Stimulated activated CD4-positive, alpha-beta T cell treated with anti-CD3 and anti-CD28 coated beads, Interleukin-4, amount 100 ng/mL, for 1 hour (primary cell): Measurements from ENCODE around the gene NTSR1.

Experiments
- DNase-seq: peaks from one replicate; pipeline ENCODE4 v3.0.0-alpha.2; 2020

NTSR1 gene

DNA sequence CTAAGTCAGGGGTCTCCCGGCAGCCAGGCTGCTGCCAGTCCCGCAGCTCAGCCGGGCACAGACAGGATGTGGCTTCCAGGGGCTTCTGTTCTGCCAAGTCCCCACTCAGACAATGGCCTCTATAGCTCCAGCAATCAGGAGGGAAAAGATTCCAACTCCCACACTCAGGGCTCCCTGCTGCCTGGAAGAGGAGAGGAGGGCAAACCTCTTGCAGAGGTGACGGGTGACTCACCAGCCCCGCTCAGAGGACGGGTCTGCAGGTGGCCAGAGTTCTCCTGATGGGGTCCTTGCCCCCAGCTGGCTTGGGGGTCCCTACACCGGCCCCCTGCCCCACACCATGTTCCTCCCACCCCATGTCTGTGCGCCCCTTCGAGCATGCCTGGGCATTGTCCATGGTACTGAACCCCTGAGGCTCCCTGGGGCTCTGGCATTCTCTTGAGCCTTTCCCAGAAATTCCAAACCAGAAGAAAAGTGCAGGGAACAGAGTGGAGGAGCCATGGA is 32.6 kb downstream of the NTSR1 start:
- no peak for DNase-seq

GRCh38 chr20:62741701-62742491 is 33.3 kb downstream of the NTSR1 start:
- no peak for DNase-seq

- no peak for DNase-seq
These were observed 33.9 kb downstream of the NTSR1 start for GRCh38 chr20:62742550-62742949.

GRCh38 chr20:62742979-62743776 is 34.5 kb downstream of the NTSR1 start:
- no peak for DNase-seq

- no peak for DNase-seq
These were observed 35.2 kb downstream of the NTSR1 start for GRCh38 chr20:62743777-62744317.

GRCh38 chr20:62744741-62745191 is 36.1 kb downstream of the NTSR1 start:
- no peak for DNase-seq

DNA sequence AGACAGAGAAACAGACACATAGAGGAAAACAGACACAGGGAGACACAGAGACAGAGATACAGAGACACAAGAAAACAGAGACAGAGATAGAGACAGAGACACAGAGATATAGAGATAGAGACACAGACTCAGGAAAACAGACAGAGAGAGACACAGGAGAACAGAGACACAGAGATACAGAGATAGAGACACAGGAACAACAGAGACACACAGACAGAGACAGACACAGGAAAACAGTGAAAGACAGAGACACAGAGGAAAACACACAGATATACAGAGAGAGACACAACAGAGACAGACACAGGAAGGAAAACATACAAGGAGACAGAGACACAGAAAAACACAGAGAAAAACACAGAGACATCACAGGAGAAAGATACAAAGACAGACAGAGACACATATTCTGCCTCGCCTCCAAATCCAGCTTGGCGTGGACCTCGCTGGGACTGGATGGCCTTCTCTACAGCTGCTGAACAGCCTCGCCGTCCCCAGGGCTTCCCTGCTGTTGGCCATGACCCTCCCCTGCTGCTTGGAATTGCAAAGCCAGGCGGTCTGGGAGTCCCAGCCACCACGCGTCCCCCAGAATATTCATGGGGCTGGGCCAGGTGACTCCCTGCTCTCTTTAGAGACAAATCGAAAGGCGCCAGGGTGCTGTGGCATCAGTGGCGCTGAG is 36.8 kb downstream of the NTSR1 start:
- no peak for DNase-seq

- no peak for DNase-seq
These were observed 37.3 kb downstream of the NTSR1 start for GRCh38 chr20:62745952-62746288.

GRCh38 chr20:62748311-62748710 is 39.7 kb downstream of the NTSR1 start:
- DNase-seq = no peak

GRCh38 chr20:62749851-62750445 is 41.3 kb downstream of the NTSR1 start:
- no peak for DNase-seq

GRCh38 chr20:62751551-62752150 is 43.0 kb downstream of the NTSR1 start:
- no peak for DNase-seq

GRCh38 chr20:62752181-62752670 is 43.6 kb downstream of the NTSR1 start:
- no peak for DNase-seq

- no peak for DNase-seq
These were observed 44.2 kb downstream of the NTSR1 start for GRCh38 chr20:62752671-62753501.

GRCh38 chr20:62753626-62754025 is 45.0 kb downstream of the NTSR1 start:
- DNase-seq = no peak

DNA sequence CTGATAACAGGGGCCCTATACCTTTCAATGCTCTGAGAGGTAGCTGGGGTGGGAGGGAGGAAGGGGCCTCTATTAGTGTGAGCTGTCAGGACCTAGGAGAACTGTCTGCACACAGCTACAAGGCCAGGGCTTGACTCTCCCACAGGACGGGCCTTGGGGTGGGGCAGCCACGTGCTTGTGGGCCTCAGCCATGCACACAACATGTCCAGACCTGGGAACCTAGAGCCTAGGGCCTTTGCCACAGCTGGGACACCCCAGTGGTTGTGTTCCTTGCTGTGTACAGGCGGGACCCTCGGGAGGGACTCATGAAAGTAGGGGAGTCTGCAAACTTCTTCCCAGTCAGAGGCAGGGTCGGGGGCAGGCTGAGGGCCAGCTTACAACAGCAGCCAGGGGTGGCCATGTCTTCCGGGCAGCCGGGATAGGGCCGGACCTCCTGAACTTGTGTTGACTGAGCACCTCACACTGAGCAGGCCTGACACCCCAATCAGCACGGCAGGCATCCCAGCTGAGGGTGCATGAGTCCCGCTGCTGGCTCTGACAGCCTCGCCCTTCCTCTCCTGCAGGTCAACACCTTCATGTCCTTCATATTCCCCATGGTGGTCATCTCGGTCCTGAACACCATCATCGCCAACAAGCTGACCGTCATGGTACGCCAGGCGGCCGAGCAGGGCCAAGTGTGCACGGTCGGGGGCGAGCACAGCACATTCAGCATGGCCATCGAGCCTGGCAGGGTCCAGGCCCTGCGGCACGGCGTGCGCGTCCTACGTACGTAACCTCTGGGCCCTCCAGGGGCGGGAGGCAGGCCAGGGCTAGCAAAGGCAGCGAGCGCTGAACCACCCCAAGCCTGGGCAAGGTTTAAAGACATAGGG is 45.7 kb downstream of the NTSR1 start:
- DNase-seq = no peak

- no peak for DNase-seq
These were observed 46.3 kb downstream of the NTSR1 start for GRCh38 chr20:62754991-62755356.

DNA sequence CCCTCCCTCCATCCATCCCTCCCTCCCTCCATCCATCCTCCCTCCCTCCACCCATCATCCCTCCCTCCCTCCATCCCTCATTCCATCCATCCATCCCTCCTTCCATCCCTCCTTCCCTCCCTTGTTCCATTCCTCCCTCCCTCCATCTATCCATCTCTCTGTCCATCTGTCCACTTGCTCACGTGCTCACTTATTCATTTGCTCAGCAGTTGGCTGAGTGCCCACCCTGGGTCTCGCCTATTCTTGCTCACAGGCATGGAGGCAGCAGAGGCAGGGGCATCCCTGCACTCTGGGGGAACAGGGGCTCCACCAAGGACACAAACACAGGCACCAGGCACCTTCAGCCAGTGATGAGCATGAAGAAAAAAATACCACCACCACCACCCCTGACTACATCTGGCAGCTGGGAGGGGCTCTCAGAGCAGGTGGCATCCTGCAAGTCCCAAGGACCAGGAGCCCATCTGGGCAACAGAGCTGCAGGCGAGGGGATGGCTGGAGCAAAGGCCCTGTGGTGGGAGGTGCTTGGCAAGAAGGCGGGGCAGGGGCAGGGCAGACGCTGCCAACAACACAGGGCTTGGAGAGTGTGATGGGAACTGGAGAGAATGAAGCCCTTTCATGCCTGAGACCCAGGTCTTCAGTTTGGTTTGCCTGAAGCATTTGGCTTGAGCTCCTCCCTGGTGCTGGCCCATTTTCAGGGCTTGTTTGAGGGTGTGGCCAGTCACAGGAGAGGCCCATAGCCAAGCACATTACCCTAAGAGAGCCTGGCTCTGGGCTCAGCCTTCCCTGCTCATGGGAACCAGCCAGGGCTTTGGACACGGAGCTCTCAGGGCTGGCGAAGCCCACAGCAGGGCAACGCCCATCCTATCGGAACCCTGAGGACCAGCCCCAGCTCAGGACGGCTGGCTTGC is 47.4 kb downstream of the NTSR1 start:
- no peak for DNase-seq

DNA sequence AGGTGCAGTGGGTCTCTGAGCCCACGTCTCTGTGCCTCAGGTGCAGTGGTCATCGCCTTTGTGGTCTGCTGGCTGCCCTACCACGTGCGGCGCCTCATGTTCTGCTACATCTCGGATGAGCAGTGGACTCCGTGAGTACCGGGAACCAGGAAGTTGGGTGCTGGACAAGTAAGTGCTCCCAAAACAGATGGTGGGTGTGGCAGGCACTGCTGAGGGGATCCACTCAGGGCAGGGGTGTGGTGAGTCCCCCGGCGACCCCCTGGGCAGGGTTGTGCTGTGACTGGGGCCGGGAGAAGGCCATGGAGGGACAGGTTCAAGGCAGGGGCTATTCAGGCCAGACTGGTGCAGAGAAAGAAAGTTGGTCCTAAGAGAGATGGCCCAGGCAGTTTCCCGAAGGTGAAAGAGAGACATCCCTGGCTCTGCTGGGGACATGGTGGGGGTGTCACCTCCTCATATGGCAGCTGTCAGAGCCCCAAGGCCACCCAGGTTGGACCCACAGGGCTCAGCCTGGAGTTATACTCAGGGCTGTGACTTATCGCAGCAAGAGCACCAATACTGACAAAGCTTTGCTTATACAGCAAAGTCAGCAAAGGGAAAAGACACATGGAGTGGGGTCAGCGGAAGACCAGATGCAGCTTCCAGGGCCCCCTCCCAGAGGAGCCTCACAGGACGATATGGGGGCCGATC is 49.7 kb downstream of the NTSR1 start:
- no peak for DNase-seq
